ENCODE measurements around the gene SOS1.

The SOS1 gene

GRCh38 chr2:39124000-39124745 is 3.3 kb upstream of the SOS1 start (continued):
- TF ChIP-seq, protein P1, sequence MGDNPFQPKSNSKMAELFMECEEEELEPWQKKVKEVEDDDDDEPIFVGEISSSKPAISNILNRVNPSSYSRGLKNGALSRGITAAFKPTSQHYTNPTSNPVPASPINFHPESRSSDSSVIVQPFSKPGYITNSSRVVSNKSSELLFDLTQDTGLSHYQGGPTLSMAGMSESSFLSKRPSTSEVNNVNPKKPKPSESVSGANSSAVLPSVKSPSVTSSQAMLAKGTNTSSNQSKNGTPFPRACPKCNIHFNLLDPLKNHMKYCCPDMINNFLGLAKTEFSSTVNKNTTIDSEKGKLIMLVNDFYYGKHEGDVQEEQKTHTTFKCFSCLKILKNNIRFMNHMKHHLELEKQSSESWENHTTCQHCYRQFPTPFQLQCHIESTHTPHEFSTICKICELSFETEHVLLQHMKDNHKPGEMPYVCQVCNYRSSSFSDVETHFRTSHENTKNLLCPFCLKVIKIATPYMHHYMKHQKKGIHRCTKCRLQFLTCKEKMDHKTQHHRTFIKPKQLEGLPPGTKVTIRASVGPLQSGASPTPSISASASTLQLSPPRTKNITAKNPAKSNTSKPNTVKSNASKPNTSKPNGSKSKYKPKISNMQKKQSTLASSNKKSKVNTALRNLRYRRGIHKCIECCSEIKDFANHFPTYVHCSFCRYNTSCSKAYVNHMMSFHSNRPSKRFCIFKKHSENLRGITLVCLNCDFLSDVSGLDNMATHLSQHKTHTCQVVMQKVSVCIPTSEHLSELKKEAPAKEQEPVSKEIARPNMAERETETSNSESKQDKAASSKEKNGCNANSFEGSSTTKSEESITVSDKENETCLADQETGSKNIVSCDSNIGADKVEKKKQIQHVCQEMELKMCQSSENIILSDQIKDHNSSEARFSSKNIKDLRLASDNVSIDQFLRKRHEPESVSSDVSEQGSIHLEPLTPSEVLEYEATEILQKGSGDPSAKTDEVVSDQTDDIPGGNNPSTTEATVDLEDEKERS (tag by site-specific recombination; IDR thresholded peaks at IDR 0.05): no peak
- TF ChIP-seq, protein P2, sequence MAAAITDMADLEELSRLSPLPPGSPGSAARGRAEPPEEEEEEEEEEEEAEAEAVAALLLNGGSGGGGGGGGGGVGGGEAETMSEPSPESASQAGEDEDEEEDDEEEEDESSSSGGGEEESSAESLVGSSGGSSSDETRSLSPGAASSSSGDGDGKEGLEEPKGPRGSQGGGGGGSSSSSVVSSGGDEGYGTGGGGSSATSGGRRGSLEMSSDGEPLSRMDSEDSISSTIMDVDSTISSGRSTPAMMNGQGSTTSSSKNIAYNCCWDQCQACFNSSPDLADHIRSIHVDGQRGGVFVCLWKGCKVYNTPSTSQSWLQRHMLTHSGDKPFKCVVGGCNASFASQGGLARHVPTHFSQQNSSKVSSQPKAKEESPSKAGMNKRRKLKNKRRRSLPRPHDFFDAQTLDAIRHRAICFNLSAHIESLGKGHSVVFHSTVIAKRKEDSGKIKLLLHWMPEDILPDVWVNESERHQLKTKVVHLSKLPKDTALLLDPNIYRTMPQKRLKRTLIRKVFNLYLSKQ (tag by site-specific recombination; IDR thresholded peaks at IDR 0.05; ENCODE audit: borderline replicate concordance): no peak
- TF ChIP-seq ZNF629 (tag by site-specific recombination; IDR thresholded peaks at IDR 0.05) (peak; percentile 84), ZNF707 (tag by site-specific recombination; IDR thresholded peaks at IDR 0.05) (no peak), PRDM1 (tag by site-specific recombination; IDR thresholded peaks at IDR 0.05) (no peak), ZNF132 (tag by site-specific recombination; IDR thresholded peaks at IDR 0.05; ENCODE audit: borderline replicate concordance) (no peak), ZNF121 (tag by site-specific recombination; IDR thresholded peaks at IDR 0.05) (no peak), ZBTB11 (tag by site-specific recombination; conservative IDR thresholded peaks at IDR 0.05; ENCODE audit: low read depth) (peak; percentile 63; the same call in 1 of the 2 replicates), ZNF843 (tag by site-specific recombination; IDR thresholded peaks at IDR 0.05) (no peak; the same call in 1 of the 2 replicates), KLF10 (tag by site-specific recombination; IDR thresholded peaks at IDR 0.05) (peak; percentile 96), ZXDB (tag by site-specific recombination; IDR thresholded peaks at IDR 0.05) (peak; percentile 73; the same call in 1 of the 2 replicates), ZFHX2 (tag by site-specific recombination; conservative IDR thresholded peaks at IDR 0.05) (peak; percentile 91), ZFP37 (tag by site-specific recombination; IDR thresholded peaks at IDR 0.05) (0 out of 2 replicates have a peak, but pooled peaks have one; percentile 33), KLF1 (tag by site-specific recombination; IDR thresholded peaks at IDR 0.05) (peak; percentile 86), KLF7 (tag by site-specific recombination; IDR thresholded peaks at IDR 0.05; ENCODE audit: borderline replicate concordance) (peak; percentile 85), SP7 (tag by site-specific recombination; IDR thresholded peaks at IDR 0.05) (peak; percentile 79), KLF8 (tag by site-specific recombination; IDR thresholded peaks at IDR 0.05) (peak; percentile 94), ZNF76 (tag by site-specific recombination; IDR thresholded peaks at IDR 0.05; ENCODE audit: borderline replicate concordance, low read depth) (no peak), ZBTB8A (tag by site-specific recombination; IDR thresholded peaks at IDR 0.05) (peak; percentile 98), ZNF501 (tag by site-specific recombination; IDR thresholded peaks at IDR 0.05) (0 out of 2 replicates have a peak, but pooled peaks have one; percentile 24), ZBTB21 (tag by site-specific recombination; IDR thresholded peaks at IDR 0.05) (peak; percentile 69)
- TF ChIP-seq, protein P3, sequence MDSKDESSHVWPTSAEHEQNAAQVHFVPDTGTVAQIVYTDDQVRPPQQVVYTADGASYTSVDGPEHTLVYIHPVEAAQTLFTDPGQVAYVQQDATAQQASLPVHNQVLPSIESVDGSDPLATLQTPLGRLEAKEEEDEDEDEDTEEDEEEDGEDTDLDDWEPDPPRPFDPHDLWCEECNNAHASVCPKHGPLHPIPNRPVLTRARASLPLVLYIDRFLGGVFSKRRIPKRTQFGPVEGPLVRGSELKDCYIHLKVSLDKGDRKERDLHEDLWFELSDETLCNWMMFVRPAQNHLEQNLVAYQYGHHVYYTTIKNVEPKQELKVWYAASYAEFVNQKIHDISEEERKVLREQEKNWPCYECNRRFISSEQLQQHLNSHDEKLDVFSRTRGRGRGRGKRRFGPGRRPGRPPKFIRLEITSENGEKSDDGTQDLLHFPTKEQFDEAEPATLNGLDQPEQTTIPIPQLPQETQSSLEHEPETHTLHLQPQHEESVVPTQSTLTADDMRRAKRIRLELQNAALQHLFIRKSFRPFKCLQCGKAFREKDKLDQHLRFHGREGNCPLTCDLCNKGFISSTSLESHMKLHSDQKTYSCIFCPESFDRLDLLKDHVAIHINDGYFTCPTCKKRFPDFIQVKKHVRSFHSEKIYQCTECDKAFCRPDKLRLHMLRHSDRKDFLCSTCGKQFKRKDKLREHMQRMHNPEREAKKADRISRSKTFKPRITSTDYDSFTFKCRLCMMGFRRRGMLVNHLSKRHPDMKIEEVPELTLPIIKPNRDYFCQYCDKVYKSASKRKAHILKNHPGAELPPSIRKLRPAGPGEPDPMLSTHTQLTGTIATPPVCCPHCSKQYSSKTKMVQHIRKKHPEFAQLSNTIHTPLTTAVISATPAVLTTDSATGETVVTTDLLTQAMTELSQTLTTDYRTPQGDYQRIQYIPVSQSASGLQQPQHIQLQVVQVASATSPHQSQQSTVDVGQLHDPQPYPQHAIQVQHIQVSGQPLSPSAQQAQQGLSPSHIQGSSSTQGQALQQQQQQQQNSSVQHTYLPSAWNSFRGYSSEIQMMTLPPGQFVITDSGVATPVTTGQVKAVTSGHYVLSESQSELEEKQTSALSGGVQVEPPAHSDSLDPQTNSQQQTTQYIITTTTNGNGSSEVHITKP (tag by site-specific recombination; IDR thresholded peaks at IDR 0.05): peak; percentile 96
- TF ChIP-seq, protein P4, sequence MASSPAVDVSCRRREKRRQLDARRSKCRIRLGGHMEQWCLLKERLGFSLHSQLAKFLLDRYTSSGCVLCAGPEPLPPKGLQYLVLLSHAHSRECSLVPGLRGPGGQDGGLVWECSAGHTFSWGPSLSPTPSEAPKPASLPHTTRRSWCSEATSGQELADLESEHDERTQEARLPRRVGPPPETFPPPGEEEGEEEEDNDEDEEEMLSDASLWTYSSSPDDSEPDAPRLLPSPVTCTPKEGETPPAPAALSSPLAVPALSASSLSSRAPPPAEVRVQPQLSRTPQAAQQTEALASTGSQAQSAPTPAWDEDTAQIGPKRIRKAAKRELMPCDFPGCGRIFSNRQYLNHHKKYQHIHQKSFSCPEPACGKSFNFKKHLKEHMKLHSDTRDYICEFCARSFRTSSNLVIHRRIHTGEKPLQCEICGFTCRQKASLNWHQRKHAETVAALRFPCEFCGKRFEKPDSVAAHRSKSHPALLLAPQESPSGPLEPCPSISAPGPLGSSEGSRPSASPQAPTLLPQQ (tag by site-specific recombination; IDR thresholded peaks at IDR 0.05): peak; percentile 31; the same call in 1 of the 2 replicates
